Gastroesophageal sphincter (tissue), 3 donors: ENCODE data around the gene BLVRA.

Experiments
- CTCF ChIP-seq, 4 experiments: fragments of 200-600 bp in 2 of 4; fragments of 450-650 bp in 2 of 4; sonication (generic) in 1 of 4; IDR thresholded peaks; one replicate each; pipeline ENCODE4 v1.5.1; 2017 to 2019; ENCODE audit warnings: antibody characterized with exemption in 4 of 4, mild to moderate bottlenecking in 2 of 4, moderate library complexity in 2 of 4
- EP300 ChIP-seq: sonication (generic); formaldehyde crosslinking; IDR thresholded peaks from one replicate; pipeline ENCODE4 v1.6.1; 2017; ENCODE audit warnings: antibody characterized with exemption, mild to moderate bottlenecking

DNA sequence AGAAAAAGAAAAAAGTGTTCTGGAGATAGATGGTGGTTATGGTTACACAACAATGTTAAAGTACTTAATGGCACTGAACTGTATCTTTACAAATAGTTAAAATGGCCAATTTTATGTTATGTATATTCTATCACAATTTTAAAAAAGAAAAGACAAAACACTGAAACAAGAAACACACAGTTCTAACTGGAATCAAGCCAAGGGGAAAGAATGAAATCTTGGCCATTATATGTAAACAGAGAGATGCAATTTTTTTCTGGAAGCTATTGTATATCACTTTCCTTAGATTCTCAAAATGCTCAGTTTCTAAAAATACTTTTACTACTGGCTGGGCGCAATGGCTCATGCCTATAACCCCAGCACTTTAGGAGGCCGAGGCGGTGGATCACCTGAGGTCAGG, 33.2 kb upstream of the BLVRA start:
- no peak for TF ChIP-seq EP300
- no peak for TF ChIP-seq CTCF (IDR thresholded peaks at IDR 0.05)
